HG03066 (cell line): ENCODE data around the gene SFMBT2.
"Not testable (repeated sequence)": the region's sequence is repeated elsewhere in the genome, so short reads cannot be mapped to it uniquely, and the experiment has no call there.

Experiments used
- ATAC-seq: cut with Tn5 transposase; IDR thresholded peaks from one replicate; pipeline ENCODE4 v1.9.1; 2021; ENCODE audit warnings: low read depth; ENCODE audit not compliant: unreplicated experiment

The SFMBT2 gene

GRCh38 chr10:7403620-7404019 lies 7.2 kb downstream of the SFMBT2 start:
- ATAC-seq, result no peak

- ATAC-seq, result no peak
Measured at GRCh38 chr10:7401782-7402181, 9.1 kb downstream of the SFMBT2 start.

- no peak for ATAC-seq
Measured at GRCh38 chr10:7401156-7401555, 9.7 kb downstream of the SFMBT2 start.

- no peak for ATAC-seq
Measured at GRCh38 chr10:7400068-7400715, 10.6 kb downstream of the SFMBT2 start.

GRCh38 chr10:7399533-7399932 lies 11.3 kb downstream of the SFMBT2 start:
- ATAC-seq, result no peak

GRCh38 chr10:7397049-7398035 lies 13.5 kb downstream of the SFMBT2 start:
- no peak for ATAC-seq

GRCh38 chr10:7392301-7392700 lies 18.5 kb downstream of the SFMBT2 start:
- not testable (repeated sequence) for ATAC-seq

- no peak for ATAC-seq
Measured at GRCh38 chr10:7391748-7392147, 19.1 kb downstream of the SFMBT2 start.

- ATAC-seq, result not testable (repeated sequence)
Measured at GRCh38 chr10:7390689-7391110, 20.1 kb downstream of the SFMBT2 start.

GRCh38 chr10:7389844-7390243 lies 21.0 kb downstream of the SFMBT2 start:
- ATAC-seq, result no peak

- ATAC-seq, result no peak
Measured at GRCh38 chr10:7389346-7389745, 21.5 kb downstream of the SFMBT2 start.

- ATAC-seq, result no peak
Measured at GRCh38 chr10:7388602-7389001, 22.2 kb downstream of the SFMBT2 start.

GRCh38 chr10:7388149-7388548 lies 22.7 kb downstream of the SFMBT2 start:
- ATAC-seq, result not testable (repeated sequence)

- ATAC-seq, result no peak
Measured at GRCh38 chr10:7385114-7385513, 25.7 kb downstream of the SFMBT2 start.

GRCh38 chr10:7383442-7383841 lies 27.4 kb downstream of the SFMBT2 start:
- no peak for ATAC-seq

GRCh38 chr10:7380704-7381241 lies 30.1 kb downstream of the SFMBT2 start:
- ATAC-seq, result no peak

- no peak for ATAC-seq
Measured at GRCh38 chr10:7378602-7379403, 32.0 kb downstream of the SFMBT2 start.

GRCh38 chr10:7377614-7378248 lies 33.1 kb downstream of the SFMBT2 start:
- ATAC-seq, result no peak

- ATAC-seq, result no peak
Measured at GRCh38 chr10:7374795-7375194, 36.0 kb downstream of the SFMBT2 start.

GRCh38 chr10:7373039-7373438 lies 37.8 kb downstream of the SFMBT2 start:
- ATAC-seq, result no peak
